Posterior cingulate gyrus (tissue), 11 donors: ENCODE results near the gene KLF13.
A peak's percentile ranks its signal among the peaks of the same experiment; 100 is the strongest.

Experiments
- DNase-seq, 10 donors: peaks; one replicate each; pipeline versions ENCODE4 v3.0.0 to v3.0.0-alpha.2; 2020 to 2021; ENCODE audit warnings: mixed read lengths in 3 of 10
- intact Hi-C: fragments of 100-400 bp; cut with DNase I; formaldehyde crosslinking; loops from one replicate; pipeline ENCODE4 v1.15.1; 2023

KLF13 gene

DNA sequence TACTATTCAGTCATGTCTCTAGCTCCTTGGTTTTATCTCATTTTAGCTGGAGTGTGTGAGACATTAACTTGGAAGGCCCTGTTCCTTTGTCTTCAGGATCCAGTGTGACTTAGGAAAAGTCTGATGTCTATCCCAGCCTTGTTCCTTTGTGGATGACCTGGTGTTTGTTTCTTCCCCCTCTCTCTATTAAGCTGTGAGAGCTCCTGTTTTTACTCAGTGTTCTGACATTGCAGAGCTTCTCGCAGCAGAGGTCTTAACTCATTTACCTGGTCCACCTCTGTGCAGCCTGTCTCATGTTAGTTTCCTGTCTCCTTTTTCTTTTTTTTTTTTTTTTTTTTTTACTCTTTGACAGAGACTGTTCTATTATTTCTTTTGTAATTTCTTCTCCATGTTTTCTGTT, 43.1 kb downstream of the KLF13 start:
- intact Hi-C loops: loop anchor here (10.0 kb wide), 2 partner anchors 65 to 155 kb away; no protein-coding TSS in a partner anchor

DNA sequence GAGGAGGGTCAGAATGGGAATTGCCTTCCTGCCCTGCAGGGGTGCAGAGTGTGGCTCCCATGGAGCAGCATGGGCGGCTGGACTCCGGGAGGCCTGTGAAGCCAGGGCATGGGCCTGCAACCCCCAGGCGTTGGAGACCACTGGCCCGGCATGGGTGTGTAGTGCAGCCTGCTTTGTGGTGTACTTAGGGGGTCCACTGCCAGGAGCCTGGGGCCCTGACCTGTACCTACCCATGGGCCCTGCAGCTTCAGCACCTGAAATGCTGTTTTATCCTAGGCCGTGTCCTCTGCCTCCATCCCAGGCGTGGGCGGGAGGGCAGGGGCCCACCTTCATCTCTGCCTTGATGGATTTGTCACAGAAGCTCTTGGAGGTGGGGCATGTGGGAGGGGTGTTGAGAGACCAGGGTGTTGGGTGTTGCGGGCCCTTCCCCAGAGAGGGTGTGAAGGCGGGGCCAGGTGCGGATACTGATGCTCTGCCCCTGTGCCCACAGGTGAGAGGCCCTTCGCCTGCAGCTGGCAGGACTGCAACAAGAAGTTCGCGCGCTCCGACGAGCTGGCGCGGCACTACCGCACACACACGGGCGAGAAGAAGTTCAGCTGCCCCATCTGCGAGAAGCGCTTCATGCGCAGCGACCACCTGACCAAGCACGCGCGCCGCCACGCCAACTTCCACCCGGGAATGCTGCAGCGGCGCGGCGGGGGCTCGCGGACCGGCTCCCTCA, 45.0 kb downstream of the KLF13 start:
- peak in 1 of 10 donors; percentile 77 for DNase-seq
- intact Hi-C loops: no loop called here

More for the DNA sequence above, 43.1 kb downstream of the KLF13 start:
- no peak for DNase-seq

DNA sequence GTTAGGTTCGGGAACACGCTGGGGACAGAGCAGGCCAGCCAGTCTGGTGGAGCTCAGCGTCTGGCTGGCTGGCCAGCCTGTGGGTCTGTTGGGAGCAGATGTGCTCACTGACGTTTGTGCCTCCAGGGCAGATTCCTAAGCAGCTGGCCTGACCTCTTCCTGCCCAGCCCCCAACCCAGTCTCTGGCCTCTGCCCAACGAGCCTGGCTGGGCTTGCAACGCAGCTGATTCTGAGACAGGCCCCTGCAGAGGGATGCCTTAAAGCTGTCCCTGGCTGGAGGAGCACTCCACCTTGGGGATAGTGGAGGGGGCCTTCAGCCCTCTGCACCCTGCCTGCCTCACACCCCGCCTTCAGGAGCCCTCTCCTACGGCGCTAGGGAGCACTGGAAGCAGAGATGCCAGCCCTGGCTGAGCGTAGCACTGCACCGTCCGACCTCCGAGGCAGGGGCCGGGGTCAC, 46.0 kb downstream of the KLF13 start:
- peak in 7 of 10 donors; percentile 28 to 92 (median 63) for DNase-seq
- intact Hi-C loops: no loop called here

DNA sequence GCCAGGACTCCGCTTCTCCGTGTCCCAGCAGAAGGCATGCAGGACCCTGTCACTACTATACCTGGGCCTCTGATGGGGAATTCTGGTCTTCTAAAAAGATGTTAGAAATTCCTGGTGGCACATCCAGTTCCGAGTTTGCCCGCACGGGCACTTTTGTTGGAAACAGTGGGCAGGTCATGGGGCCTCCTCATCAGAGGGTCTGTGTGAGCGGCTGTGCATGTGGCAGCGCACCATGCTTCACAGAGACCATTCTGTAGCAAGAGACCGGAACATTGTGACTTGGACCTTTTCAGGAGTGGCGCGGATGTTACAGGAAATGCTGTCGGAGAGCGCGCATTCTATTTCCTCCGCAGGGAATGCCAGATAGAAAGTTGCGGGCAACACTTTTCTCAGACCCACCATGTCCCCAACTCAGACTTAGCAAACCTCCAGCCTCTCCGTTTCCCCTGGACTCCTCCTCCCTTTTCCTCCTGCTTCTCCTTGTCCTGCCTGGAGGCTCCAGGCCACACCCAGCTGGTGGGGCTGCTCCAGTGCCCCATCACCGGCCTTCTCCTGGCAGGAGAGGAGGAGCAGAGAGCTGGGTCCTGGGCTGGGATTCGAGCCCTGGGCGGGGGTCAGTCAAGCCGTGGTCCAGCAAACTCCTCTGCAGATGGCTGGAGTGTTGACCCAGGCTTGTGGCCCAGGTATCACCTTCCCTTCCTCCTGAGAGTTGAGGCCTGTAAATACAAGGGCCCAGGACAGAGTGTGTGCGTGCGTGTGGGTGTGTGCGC, 46.6 kb downstream of the KLF13 start:
- peak in 1 of 10 donors; percentile 75 for DNase-seq
- intact Hi-C loops: no loop called here

DNA sequence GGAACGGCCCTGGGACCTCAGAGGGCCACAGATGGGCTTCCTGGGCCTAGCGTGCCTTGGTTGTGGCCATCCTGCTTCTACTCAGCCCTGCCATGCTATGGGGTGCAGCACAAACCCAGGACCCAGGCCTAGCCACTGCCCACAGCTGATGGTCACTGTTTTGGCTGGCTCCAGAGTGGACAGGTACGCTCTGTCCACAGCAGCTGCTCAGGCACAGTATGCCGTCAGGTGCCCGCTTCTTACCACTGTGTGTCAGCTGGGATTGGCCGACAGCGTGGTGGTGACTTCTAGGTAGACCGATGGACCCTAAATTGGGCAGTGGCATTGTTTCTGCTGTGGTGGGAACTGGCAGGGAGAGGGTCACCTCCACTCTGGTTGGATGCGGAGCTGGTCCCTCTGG, 47.3 kb downstream of the KLF13 start:
- intact Hi-C loops: no loop called here
- DNase-seq: peak in 1 of 10 donors; percentile 60

DNA sequence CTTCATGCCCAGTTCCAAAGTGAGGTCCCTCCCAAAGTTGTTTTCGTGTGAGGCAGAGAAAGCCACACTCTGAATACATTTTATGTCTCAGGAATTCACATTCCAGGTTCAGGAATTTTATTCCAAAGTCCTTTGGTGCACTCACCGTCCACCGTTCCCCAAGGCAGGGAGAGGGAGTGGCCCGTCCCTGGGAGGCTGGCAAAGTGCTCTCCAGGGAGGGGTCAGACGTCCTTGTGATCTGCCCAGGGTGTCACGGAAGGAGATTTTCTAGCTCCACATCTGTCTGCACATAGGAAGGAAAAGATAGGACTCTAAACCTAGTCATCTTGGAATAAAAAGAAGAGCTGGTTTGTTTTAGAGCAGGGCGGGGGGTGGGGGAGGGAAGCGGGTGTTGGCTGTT, 47.9 kb downstream of the KLF13 start:
- intact Hi-C loops: no loop called here
- no peak for DNase-seq

DNA sequence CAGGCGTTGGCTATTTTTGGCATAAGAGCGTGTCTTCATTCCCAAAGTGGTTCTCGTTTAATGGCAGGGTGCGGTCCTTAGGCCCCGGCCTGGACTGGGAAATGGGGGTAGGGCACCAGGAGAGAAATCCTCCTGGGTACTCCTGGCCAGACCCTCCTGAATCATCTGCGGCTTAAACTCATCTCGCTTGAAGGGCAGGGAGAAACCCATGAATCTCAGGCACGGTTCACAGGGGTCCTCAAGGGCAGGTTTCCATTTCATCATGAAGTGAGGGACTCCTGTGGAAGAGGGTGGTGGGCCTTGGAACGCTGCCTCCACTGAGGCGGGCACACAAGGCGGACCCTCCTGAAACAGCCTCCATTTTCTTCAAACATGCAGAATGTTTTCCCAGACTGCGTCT, 48.4 kb downstream of the KLF13 start:
- intact Hi-C loops: no loop called here
- peak in 1 of 10 donors; percentile 56 for DNase-seq

DNA sequence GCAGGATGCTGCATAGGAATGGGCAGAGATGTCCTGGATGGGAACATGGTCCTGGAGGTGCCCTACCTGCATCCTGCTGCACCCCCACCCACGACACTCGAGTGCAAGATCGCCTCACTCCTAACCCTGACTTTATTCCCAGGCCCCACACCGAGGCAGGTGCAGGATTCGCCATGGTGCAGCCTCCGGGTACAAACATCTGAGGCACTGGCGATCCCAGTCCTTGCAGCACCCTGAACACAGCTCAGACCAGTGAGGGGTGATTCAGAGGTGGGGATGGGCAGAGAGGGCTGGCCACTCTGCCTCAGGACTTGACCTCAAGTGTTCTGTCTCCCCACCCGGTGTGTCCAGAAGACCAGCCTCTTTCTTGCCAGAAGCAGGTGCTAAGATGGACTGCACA, 49.1 kb downstream of the KLF13 start:
- intact Hi-C loops: no loop called here
- DNase-seq: peak in 1 of 10 donors; percentile 44

DNA sequence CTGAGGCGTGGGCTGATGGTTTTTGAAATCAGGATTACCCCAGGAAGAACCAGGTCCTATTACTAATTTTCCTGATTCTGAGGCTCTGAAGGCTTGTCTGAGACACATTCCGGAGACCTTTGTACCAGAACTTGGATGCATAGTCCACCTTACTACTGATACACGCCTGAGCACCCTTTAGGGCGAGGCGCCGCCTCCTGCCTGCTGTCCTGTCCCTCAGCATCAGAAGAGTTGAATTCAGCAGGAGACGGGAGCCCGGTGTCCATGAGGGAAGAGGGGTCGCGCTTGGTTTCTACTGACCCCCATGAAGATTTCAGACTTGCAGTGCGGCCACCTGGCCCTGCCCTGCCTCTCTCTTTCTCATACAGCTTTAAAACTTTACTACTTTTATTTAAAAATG, 49.9 kb downstream of the KLF13 start:
- no peak for DNase-seq
- intact Hi-C loops: no loop called here

DNA sequence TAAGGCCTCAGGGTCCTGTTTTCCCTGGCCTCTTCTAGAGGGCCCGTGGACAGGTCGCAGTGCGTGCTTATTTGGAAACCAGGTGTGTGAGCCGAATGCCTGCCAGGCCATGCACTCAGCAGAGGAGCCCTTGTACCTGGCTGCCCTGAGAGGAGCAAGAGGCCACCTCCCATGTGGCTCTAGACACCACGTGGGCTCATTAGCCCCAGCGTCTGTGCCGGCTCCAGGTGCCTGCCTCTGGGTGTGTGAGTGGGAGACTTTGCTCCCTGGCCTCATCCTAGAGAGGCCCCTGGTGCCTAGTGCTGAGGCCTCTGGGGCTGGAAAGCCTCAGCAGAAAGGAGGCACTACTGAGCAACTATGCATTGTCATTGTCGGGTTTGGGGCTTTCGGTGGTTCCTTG, 50.4 kb downstream of the KLF13 start:
- intact Hi-C loops: no loop called here
- peak in 1 of 10 donors; percentile 38 for DNase-seq

DNA sequence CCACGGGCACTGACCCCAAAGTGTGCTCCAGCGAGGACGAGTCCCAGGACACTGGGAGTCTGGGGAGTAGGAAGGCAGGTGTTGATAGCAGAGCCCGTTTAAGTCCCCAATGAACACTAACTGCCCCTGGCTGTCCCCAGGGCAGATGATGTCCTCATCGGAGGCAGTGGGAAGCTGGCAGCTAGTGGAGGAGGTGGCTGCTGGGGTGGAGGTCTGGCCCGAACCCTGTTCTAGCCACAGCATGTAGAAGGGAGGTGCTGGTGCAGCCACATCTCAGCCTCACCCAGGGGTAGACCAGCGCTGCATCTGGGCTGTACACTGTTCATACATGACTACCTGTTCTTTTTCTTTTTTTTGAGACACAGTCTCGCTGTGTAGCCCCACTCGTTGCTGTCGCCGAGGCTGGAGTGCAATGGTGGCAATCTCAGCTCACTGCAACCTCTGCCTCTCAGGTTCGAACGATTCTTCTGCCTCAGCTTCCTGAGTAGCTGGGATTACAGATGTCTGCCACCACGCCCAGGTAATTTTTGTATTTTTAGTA, 51.8 kb downstream of the KLF13 start:
- intact Hi-C loops: no loop called here
- DNase-seq: peak in 1 of 10 donors; percentile 55

DNA sequence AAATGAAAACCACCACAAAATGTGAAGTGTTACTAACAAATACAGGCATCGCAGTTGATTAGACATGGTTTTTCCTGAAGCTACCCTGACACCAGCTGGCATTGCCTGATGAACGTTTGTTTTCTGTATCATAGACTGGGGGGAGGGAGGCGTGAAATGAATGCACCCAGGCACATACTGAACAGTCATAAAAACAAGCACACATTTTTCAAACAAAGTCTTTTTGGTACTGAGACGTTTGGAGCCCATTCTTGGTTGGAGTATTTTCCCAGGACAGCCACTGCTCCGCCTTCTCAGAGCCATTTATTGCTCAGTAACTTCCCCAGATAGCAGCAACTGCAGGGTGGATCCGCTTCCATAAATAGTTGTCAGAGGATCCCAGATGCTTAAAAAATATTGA, 52.4 kb downstream of the KLF13 start:
- peak in 3 of 10 donors; percentile 29 to 82 (median 64) for DNase-seq
- intact Hi-C loops: no loop called here

DNA sequence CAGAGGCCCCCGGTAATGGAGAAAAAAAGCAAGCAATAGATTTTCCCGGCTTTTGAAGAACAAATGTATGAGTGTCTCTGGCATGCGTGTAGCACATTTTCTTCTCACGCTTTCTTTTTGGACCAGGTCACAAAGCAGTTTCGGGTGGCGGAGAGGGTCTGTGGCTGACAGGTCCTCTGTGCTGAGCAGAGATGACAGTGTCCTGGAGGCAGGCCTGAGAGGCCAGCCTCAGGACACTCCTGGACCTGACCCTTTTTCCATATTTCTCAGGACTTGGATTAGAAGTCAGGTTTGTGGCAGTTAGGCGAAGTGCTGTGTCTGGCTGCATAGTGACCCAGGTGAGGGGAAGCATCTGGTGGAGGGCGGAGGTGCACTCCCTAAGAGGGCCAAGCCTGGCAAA, 52.9 kb downstream of the KLF13 start:
- intact Hi-C loops: no loop called here
- DNase-seq: peak in 2 of 10 donors; percentile 29 to 42

DNA sequence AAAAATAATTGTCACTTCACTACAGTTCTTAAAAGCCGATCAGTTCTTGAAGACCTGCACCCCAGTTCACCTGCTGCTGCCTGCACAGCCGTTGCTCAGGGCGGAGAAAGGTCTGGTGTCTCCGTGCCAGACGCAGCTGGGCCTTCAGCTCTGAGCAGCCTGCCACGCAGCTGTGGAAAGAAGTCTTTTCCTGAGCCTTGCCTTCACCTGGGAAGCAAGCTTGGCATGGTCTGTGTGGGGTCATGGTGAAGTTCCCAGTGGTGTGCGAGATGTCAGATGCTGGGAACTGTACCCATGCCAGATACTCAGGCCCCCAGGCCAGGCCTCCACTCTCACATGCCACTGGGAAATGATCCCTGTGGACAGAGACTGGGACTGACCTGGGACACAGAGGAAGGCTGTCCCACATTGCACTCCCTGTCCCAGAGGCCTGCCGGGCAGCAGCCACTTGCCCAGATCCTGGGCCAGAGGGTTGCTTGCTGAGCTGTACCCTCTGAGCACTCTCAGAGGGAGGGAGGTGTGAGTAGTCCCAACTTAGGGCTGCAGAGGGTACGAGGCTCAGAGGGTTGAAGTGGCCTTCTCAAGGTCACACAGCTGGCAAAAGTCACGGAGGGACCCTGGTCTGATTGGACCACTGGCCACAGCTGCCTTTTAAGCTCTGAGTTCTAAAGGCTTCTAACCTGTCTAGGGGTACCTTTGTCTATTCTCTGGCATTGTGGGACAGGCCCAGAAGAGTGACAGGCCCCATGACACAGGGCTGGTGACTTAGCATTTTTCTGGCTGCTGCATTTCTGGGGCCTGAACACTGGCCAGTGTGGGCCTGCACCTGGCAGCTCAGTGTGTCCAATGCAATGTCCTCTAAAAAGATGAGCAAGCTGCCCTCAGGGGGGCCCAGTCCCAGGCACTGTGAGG, 55.4 kb downstream of the KLF13 start:
- peak in 1 of 10 donors; percentile 70 for DNase-seq
- intact Hi-C loops: no loop called here

DNA sequence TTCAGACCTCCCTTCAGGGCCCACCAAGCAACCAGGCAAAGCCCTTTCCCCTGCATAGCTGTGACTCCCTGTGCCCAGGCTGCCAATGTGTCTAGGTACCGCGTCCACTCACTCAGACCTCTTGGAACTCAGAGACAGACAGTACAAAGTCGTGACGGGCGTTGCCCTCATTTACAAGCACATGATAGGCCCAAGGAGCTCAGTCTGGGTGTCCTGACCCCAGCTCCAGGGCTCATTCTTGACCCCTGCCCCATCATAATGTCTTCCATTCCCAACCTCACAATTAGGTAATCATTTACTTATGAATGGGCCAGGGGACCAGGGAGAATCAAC, 56.0 kb downstream of the KLF13 start:
- peak in 1 of 10 donors; percentile 49 for DNase-seq
- intact Hi-C loops: no loop called here

DNA sequence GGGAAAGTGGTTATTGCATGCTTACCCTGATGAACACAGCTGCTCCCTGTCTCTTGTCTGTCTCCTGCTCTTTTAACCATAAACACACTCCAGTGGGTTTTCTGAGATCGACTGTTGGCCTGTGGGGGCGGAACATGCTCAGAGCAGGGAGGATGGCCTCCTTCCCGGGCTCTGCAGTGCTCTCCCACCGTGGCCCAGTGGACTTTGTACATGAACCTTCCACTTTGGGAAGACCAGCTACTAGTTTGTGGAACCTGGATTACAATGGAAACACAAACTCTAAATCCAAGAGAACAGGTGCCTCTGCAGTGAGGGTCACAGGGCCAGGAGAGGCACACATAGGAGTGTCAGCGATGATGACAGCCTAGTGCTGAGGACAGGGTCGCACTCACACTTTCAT, 56.5 kb downstream of the KLF13 start:
- DNase-seq: no peak
- intact Hi-C loops: no loop called here

DNA sequence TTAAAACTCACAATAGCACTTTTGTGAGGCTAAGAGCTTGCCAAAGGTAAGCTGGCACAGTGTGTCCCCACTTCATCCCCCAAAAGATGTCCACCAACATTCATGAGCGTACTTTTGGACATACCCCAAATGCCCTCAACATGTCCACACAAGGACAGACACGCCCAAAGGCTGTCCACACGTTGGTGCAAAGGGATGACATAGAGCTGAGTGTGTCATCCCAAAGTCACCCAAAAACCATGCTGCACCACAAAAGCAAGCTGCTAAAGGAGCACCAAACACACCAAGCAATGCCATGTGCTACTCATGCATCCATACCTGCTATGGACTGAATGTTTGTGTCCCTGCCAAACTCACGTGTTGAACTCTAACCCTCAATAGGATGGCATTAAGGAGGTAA, 57.9 kb downstream of the KLF13 start:
- DNase-seq: no peak
- intact Hi-C loops: no loop called here

DNA sequence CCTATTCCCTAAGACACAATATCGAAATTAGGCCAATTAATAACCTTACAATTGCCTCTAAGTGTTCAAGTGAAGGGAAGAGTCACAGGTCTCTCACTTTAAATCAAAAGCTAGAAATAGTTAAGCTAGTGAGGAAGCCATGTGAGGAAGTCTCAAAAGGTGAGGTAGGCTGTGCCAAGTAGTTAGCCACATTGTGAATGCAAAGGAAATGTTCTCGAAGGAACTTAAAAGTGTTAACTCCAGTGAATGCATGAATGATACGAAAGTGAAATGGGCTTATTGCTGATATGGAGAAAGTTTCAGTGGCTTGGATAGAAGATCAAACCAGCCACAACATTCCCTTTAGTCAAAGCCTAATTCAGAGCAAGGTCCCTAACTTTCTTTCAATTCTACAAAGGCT, 59.1 kb downstream of the KLF13 start:
- DNase-seq: no peak
- intact Hi-C loops: no loop called here

DNA sequence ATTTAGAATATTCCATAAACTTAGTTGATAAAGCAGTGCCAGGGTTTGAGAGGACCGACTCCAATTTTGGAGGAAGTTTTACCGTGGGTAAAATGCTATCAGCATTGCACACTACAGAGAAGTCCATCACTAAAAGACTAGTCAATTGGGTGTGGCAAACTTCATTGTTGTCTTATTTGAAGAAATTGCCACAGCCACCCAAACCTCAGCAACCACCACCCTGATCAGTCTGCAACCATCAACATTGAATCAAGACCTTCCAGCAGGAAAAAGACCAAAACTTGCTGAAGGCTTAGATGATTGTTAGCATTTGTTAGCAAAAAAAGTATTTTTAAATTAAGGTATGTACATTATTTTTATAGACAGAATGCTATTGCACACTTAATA, 60.5 kb downstream of the KLF13 start:
- DNase-seq: no peak
- intact Hi-C loops: no loop called here

DNA sequence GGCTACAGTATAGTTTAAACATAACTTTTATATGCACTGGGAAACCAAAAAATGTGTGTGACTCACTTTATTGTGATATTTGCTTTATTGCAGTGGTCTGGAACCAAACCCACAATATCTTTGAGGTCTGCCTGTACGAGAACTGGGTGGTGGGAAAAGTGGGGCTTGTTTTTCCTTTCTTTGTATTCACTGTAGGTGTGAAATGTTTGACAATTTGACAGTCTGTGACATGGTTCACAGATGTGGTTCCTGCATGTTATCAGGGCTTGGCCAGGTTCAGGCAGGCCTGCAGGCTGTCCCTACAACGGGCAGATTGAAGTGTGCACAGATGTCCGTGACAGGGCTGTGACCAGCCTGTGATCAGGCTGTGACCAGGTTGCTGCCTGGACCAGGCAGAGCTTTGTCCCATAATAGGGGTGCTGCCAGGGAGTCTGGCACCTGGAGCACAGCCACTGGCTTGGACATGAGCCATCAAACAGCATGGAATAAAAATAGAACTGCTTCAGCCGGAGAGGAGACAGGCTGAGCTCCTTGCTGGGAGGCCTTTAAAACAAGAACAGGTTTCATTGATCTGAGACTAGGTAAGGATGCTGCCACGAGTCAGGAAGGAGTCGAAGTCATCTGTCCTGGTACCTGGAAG, 61.0 kb downstream of the KLF13 start:
- intact Hi-C loops: no loop called here
- peak in 3 of 10 donors; percentile 73 to 89 (median 83) for DNase-seq
